Endothelial cell of umbilical vein (primary cell): ENCODE results near the gene UST. TPM values are rescaled to one million over a fixed set of nuclear protein-coding genes. Genes with fewer than 3 reads are reported as not detected.

ENCODE experiments used
- BruUV-seq: library from RNA; stranded (reverse); fragments of 400-500 nt; replicated peaks from 2 replicates; lab custom pipeline; 2021; lab: Mats Ljungman, UMichigan
- CTCF ChIA-PET: fragments of 300-600, 350-600 bp; sonication (Branson Sonifier 250); formaldehyde crosslinking; loops from one replicate; lab custom pipeline; 2021; ENCODE audit warnings: antibody characterized with exemption, inconsistent platforms; lab: Charles Lee
- POLR2A ChIA-PET: fragments of 300-600, 350-600 bp; sonication (Branson Sonifier 250); formaldehyde crosslinking; loops from one replicate; lab custom pipeline; 2021; ENCODE audit warnings: antibody characterized with exemption, inconsistent platforms; lab: Charles Lee
- DNase-seq: peaks from one replicate; pipeline ENCODE4 v3.0.0-alpha.2; 2011; ENCODE audit warnings: low read depth, low spot score
- FAIRE-seq: peaks from 2 replicates; lab custom pipeline; 2011; peaks lifted over from hg19 to GRCh38; lab: Jason Lieb, UNC
- H2AFZ ChIP-seq: 2 replicates; pipeline ENCODE4 v1.6.0; 2012; ENCODE audit warnings: low read depth, low read length, control low read depth, inconsistent platforms
- H3K27ac ChIP-seq: 2 replicates; pipeline ENCODE4 v1.5.1; 2011; ENCODE audit warnings: low read depth, mild to moderate bottlenecking, control low read depth, low read length, moderate library complexity; ENCODE audit not compliant: insufficient read depth
- H3K27me3 ChIP-seq, 2 experiments: 2 replicates each; pipeline versions ENCODE4 v1.6.0 to v1.6.1; 2011; ENCODE audit warnings: low read length in 2 of 2, mixed read lengths in 1 of 2; ENCODE audit not compliant: control insufficient read depth in 2 of 2, insufficient read depth in 2 of 2
- H3K36me3 ChIP-seq, 2 experiments: 2 replicates in 1 of 2; 3 replicates in 1 of 2; pipeline ENCODE4 v1.5.1; 2011; ENCODE audit warnings: low read length in 2 of 2, mild to moderate bottlenecking in 1 of 2, moderate library complexity in 1 of 2; ENCODE audit not compliant: control insufficient read depth in 2 of 2, insufficient read depth in 2 of 2; ENCODE audit errors: extremely low read depth in 1 of 2
- H3K4me1 ChIP-seq: 3 replicates; pipeline ENCODE4 v1.5.1; 2011; ENCODE audit warnings: mild to moderate bottlenecking, low read length; ENCODE audit not compliant: control insufficient read depth, insufficient read depth; ENCODE audit errors: extremely low read depth
- H3K4me2 ChIP-seq: 2 replicates; pipeline ENCODE4 v1.6.1; 2011; ENCODE audit warnings: low read length, control low read depth, mixed read lengths; ENCODE audit not compliant: insufficient read depth
- H3K4me3 ChIP-seq, 3 experiments: fragments of 200-600 bp in 1 of 3; sonication (generic), shearing (Covaris generic) in 1 of 3; replicated peaks in 1 of 3; 2 replicates each; pipeline ENCODE4 v1.5.1; 2011 to 2016; ENCODE audit warnings: control low read depth in 3 of 3, low read length in 3 of 3, mild to moderate bottlenecking in 2 of 3, inconsistent platforms in 1 of 3, low read depth in 1 of 3, moderate library complexity in 1 of 3; ENCODE audit not compliant: insufficient read depth in 1 of 3
- H3K79me2 ChIP-seq: 2 replicates; pipeline ENCODE4 v1.6.0; 2012; ENCODE audit warnings: low read length, inconsistent platforms; ENCODE audit not compliant: control insufficient read depth, insufficient read depth
- H3K9ac ChIP-seq: replicated peaks from 2 replicates; pipeline ENCODE3; 2011; ENCODE audit warnings: low read length, control low read depth; ENCODE audit not compliant: insufficient read depth; ENCODE audit errors: extremely low read depth
- H3K9me1 ChIP-seq: replicated peaks from 3 replicates; pipeline ENCODE4 v1.6.0; 2011; ENCODE audit warnings: mild to moderate bottlenecking, low read length; ENCODE audit not compliant: control insufficient read depth, insufficient read depth; ENCODE audit errors: extremely low read depth
- H3K9me3 ChIP-seq: replicated peaks from 2 replicates; pipeline ENCODE4 v1.5.1; 2012; ENCODE audit warnings: low read length, inconsistent platforms; ENCODE audit not compliant: control insufficient read depth, insufficient read depth
- H4K20me1 ChIP-seq: replicated peaks from 2 replicates; pipeline ENCODE3; 2011; ENCODE audit warnings: mild to moderate bottlenecking, low read length; ENCODE audit not compliant: control insufficient read depth, insufficient read depth; ENCODE audit errors: extremely low read depth
- CTCF ChIP-seq, 2 donors: IDR thresholded peaks; 1 replicate in 1 of 2; 2 replicates in 1 of 2; pipeline ENCODE4 v1.5.1; 2011; ENCODE audit warnings: low read length in 2 of 2, mild to moderate bottlenecking in 2 of 2, moderate library complexity in 2 of 2, control low read depth in 1 of 2, inconsistent platforms in 1 of 2, low read depth in 1 of 2; ENCODE audit not compliant: insufficient read depth in 1 of 2; ENCODE audit errors: extremely low read depth in 1 of 2
- EZH2 ChIP-seq: IDR thresholded peaks from 2 replicates; pipeline ENCODE4 v1.6.1; 2012; ENCODE audit warnings: borderline replicate concordance, low read depth, mild to moderate bottlenecking, moderate library complexity, low read length, inconsistent platforms; ENCODE audit not compliant: severe bottlenecking
- FOS ChIP-seq: IDR thresholded peaks from 2 replicates; pipeline ENCODE4 v1.6.1; 2011; ENCODE audit warnings: mild to moderate bottlenecking, low read length, moderate library complexity, borderline replicate concordance; ENCODE audit not compliant: insufficient read depth
- GATA2 ChIP-seq: IDR thresholded peaks from 2 replicates; pipeline ENCODE4 v1.7.0; 2011; ENCODE audit warnings: low read depth, mild to moderate bottlenecking, moderate library complexity, mixed read lengths, low read length; ENCODE audit not compliant: insufficient read length, insufficient read depth
- JUN ChIP-seq: IDR thresholded peaks from 2 replicates; pipeline ENCODE4 v1.6.1; 2011; ENCODE audit warnings: borderline replicate concordance, low read depth; ENCODE audit not compliant: insufficient read length, insufficient read depth
- MAX ChIP-seq: IDR thresholded peaks from 2 replicates; pipeline ENCODE4 v1.6.1; 2011; ENCODE audit not compliant: insufficient read depth, insufficient read length
- MYC ChIP-seq: IDR thresholded peaks from one replicate; pipeline ENCODE4 v1.6.1; 2011; ENCODE audit warnings: mild to moderate bottlenecking, low read depth, low read length
- POLR2A ChIP-seq: IDR thresholded peaks from 2 replicates; pipeline ENCODE4 v1.6.1; 2012; ENCODE audit warnings: low read depth, mild to moderate bottlenecking, control low read depth, low read length
- POLR2AphosphoS5 ChIP-seq: IDR thresholded peaks from 2 replicates; pipeline ENCODE4 v1.6.1; 2012; ENCODE audit warnings: low read depth, mild to moderate bottlenecking, control low read depth, low read length, moderate library complexity; ENCODE audit not compliant: insufficient read depth
- dilution Hi-C: fragments of 300-500 bp; cut with MboI; formaldehyde crosslinking; loops from one replicate; pipeline ENCODE4 v1.15.0; 2019; ENCODE audit warnings: low sequenced_read_pairs; ENCODE audit not compliant: extremely low pct_ligation_motif_present
- intact Hi-C: fragments of 100-400 bp; cut with micrococcal nuclease; formaldehyde crosslinking; loops from one replicate; pipeline ENCODE4 v1.10.0; 2022
- polyA plus RNA-seq, 4 experiments: library from polyadenylated mRNA; depleted of rRNA in 3 of 4; stranded (reverse) in 3 of 4; unstranded in 1 of 4; fragments of >200 nt; gene quantifications; 2 replicates each; pipeline versions ENCODE4 v1.2.1 to v1.2.3, GENCODE V29; 2011 to 2012; ENCODE audit warnings: missing spikeins in 1 of 4
- total RNA-seq: library from RNA; stranded (reverse); gene quantifications from 2 replicates; pipeline ENCODE4 v1.2.3, GENCODE V29; 2021

Gene UST
- total and polyA plus RNA-seq, 2 donors (not counting 3 experiments of a cell fraction or from before 2014, with no cell fraction given), result 0.26 to 0.84 TPM

GRCh38 chr6:148962854-148963515 lies 216.2 kb downstream of the UST start:
- Histone ChIP-seq H3K4me3 (no peak overlapping the region), H3K4me2 (no peak overlapping the region), H3K4me1 (no peaks in the 10 kb centered on the region), H3K9ac (no peak overlapping the region), H3K27me3 (no peaks in the 10 kb centered on the region), H3K79me2 (no peaks in the 10 kb centered on the region), H3K36me3 (no peaks in the 10 kb centered on the region), H3K27ac (no peak overlapping the region), H2AFZ (no peak overlapping the region), H4K20me1 (no peaks in the 10 kb centered on the region), H3K9me1 (no peaks in the 10 kb centered on the region), H3K9me3 (no peaks in the 10 kb centered on the region)
- DNase-seq (no peak), FAIRE-seq (no peak)
- intact Hi-C loops, result no loop called here
- BruUV-seq, result no TSS peak
- ChIA-PET POLR2A (no interaction called here), CTCF (no interaction called here)
- no peak for TF ChIP-seq EZH2
- TF ChIP-seq MYC, result no peak
- no peak for TF ChIP-seq JUN
- TF ChIP-seq CTCF (IDR thresholded peaks at IDR 0.05; ENCODE audit: extremely low read depth in 1 of 2, insufficient read depth in 1 of 2, low read depth in 1 of 2, low read length in 2 of 2), result no peak
- no peak for TF ChIP-seq POLR2A
- dilution Hi-C loops, result no loop called here

- Histone ChIP-seq H3K4me1 (no peaks in the 10 kb centered on the region), H3K79me2 (no peaks in the 10 kb centered on the region), H3K27ac (no peak overlapping the region), H3K4me2 (no peak overlapping the region), H3K27me3 (no peaks in the 10 kb centered on the region), H3K36me3 (no peaks in the 10 kb centered on the region), H3K9me3 (no peaks in the 10 kb centered on the region), H3K9ac (no peak overlapping the region), H3K4me3 (no peak overlapping the region), H4K20me1 (no peaks in the 10 kb centered on the region), H2AFZ (no peak overlapping the region), H3K9me1 (no peaks in the 10 kb centered on the region)
- no TSS peak for BruUV-seq
- no peak for FAIRE-seq
- no peak for DNase-seq
- dilution Hi-C loops, result no loop called here
- CTCF ChIA-PET, result no interaction called here
- POLR2A ChIA-PET, result no interaction called here
- intact Hi-C loops, result no loop called here
- TF ChIP-seq CTCF (IDR thresholded peaks at IDR 0.05; ENCODE audit: extremely low read depth in 1 of 2, insufficient read depth in 1 of 2, low read depth in 1 of 2, low read length in 2 of 2), result no peak
- TF ChIP-seq POLR2AphosphoS5, result no peak
- no peak for TF ChIP-seq POLR2A
- TF ChIP-seq FOS, result no peak
- TF ChIP-seq MAX, result no peak
- no peak for TF ChIP-seq GATA2
- no peak for TF ChIP-seq JUN
- TF ChIP-seq EZH2, result no peak
These were observed 216.9 kb downstream of the UST start for GRCh38 chr6:148963738-148964137.
